D341Med (cell line): ENCODE results near the gene ATP13A3.

Experiments
- DNase-seq: peaks from one replicate; pipeline ENCODE4 v3.0.0; 2012; ENCODE audit warnings: low spot score

ATP13A3 gene

DNA sequence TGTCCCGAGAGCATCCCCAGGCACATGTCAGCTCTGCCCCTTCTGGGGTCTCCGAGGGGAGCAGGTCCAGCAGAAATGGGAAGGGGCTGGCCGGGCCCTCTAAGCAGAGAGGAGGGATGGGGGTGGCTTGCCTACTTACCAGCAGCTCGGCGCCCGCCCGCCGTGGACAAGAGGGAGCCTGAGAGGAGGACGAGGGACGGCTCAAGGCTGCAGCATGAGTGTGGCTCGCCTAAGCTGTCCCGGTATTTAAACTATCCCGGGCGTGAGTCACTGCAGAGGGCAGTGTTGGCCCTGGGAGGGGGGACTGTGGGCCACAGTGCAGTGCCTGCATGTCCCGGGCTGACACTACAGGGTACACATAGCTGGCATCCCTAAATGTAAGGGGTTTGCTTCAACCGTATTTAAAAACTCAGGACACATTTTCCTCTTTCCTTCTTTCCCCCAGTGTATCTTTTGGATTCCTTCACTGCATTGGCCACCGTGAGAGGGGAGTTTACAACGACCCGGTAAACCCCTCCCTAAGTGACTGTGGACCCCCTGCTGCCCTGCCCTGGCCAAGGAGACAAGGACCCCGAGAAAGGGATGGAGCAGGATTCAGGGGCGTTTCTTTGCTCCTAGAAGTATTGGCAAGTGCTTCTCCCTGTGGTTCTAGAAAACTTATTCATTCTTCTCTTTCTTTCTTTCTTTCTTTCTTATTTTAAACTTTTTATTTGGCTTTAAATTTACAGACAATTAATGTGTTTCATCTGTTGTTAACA, 117.1 kb downstream of the ATP13A3 start, which contains the start of gene LRRC15:
TSS of gene LRRC15 (minus strand) at position 222 of the 758 bp plus-strand sequence. CDS start 8,700 bp downstream, outside the sequence.
- no peak for DNase-seq

DNA sequence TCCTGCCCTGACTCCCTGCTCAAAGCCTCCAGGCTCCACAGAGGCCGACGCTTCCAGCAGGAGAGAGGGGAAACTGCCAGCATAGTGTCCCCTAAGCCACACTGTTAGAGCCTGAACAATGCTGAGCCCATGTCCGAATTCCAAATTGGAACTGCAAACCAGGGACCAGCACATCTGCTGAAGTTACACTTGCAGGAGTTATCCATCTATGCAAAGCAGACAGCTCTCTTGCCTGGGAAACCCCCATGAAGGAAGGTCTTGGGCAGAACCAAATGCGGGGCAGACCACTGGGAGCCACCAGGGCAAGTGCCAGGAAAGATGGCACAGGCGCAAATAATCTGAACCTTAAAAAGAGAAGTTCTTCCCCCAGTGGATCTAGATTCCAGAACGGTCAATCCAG, 117.9 kb downstream of the ATP13A3 start:
- no peak for DNase-seq

DNA sequence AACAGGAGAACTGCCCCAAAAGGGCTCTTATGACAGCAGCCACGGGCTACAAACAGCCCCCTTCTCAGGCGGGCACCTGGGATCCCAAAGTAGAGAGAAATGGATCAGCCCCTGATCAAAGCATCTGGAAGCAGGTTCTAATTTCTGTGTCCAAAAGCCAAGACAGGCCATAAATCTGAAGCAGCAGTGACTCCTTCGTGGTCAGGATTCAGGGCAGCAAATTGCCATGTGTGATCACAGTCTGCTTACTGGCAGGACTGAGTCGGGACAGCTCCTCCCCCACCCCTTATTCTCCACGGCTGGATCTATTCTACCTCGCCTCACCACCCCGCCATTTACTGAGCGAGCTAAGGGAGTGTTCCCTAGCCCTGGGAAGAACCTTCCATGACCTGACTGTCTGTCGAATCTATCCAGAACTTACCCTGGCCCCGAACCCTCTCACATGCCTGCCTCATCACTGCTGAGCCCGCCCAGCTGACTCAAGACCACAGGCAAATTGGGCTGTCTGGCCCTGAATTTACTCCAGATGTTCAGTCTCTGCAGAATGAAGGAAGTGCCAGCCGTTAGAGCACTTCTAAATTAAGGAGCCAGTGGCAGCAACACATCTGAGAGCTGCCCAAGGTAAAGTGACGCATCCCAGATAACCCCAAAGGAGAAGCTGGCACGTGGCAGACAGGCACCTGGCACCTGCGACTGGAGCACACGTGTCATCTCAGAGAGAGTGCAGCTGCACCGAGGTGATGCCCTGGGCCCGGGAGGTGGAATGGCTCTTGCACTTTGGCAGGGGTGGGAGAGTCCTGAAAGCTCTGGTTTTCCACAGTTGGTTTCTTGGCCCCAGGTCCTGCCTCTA, 118.6 kb downstream of the ATP13A3 start:
- DNase-seq = no peak

GRCh38 chr3:194365978-194366490, 120.8 kb downstream of the ATP13A3 start:
- DNase-seq = no peak

- DNase-seq = no peak
Measured at GRCh38 chr3:194365526-194365925, 121.3 kb downstream of the ATP13A3 start.

- no peak for DNase-seq
Measured at GRCh38 chr3:194364652-194365434, 122.0 kb downstream of the ATP13A3 start.

DNA sequence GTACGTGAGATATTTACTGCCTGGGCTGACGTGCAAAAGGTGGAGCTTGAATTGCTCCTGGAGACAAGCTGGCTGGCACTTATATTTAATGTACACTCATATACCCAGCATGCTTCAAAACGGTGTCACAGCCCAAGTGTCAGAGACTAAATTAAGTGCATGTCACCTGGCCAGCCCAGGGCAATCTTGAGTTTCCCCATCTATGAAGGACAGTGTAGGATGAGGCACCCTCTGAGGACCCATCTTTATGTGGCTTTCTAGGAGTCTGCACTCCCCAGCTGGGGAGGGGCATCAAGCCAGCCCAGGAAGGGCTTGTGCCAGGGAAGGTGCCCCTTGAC, 122.5 kb downstream of the ATP13A3 start:
- no peak for DNase-seq

DNA sequence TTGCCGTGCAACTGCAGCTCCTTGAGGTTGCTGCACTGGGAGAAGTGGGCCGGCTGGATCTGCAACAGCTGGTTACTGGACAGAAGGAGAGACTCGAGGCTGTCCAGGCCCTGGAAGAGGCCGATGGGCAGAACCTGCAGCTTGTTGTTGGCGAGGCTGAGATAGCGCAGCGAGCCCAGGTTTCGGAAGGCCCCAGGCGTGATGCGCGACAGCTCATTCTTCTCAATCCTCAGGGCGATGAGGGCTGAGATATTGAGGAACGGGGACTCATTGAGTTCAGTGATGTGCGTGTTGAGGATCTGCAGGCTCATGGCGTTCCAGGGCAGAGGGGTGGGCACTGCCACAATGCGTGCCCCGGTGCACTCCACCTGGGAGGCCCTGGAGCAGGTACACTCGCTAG, 126.2 kb downstream of the ATP13A3 start:
- no peak for DNase-seq

- no peak for DNase-seq
Measured at GRCh38 chr3:194357681-194358080, 129.1 kb downstream of the ATP13A3 start.

GRCh38 chr3:194355379-194355778, 131.4 kb downstream of the ATP13A3 start:
- DNase-seq = no peak

DNA sequence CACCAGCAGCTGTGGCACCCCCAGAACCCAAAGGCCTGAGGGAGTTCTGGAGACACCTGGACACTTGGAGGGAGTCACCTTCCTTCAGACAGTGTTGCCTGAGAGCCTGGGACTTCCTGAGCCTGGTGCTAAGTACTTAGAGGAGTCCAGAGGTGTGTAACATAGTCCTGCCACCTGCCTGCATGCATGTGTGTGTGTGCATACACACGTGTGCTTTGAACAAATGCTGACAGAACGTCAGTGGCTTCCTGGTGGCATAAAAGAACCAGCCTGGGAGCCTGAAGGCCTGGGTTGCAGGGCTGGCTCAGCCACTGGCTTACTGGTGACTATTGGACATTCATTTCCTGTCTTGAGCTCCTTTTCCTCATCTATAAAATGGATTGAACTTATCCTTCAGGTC, 132.5 kb downstream of the ATP13A3 start:
- no peak for DNase-seq
